Measurements from ENCODE around the gene ENGASE. TPM values are rescaled to one million over a fixed set of nuclear protein-coding genes. Genes with fewer than 3 reads are reported as not detected.
"Not testable (repeated sequence)": the region's sequence is repeated elsewhere in the genome, so short reads cannot be mapped to it uniquely, and the experiment has no call there.

ENGASE gene
- total RNA-seq, 1 experiment from 2014 or later, result 34.5 TPM

DNA sequence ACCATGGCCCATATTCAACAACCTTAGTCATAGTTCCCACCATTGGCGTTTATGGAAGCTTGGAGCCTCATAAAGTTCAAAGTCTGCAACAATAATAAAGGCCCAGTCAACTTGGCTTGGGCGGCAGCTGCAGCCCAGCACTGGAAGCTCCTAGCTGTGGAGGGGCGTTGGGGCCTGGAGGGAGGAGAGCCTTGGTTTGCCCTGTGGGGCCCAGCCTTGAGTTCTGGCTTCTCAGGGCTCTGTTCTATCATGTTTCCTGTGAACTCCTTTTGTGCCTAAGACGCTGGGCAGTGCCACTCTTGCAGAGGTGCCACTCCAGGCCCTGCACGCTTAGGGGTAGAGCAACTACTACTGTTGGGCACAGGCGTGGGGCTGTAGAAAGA lies 927 bp upstream of the ENGASE start:
- no peak overlapping the region for H3K27ac Mint-ChIP-seq (ENCODE audit: low read depth, unreplicated experiment)
- CTCF ChIA-PET, result interaction anchor here (0.8 to 2.1 kb wide), 4 partner anchors 9 to 52 kb away, joined by 3 to 8 read pairs (median 4); no protein-coding TSS in a partner anchor
- BruUV-seq (replicated peaks), result no TSS peak
- H3K4me3 Mint-ChIP-seq (ENCODE audit: unreplicated experiment), result no peak overlapping the region
- H3K9me3 Mint-ChIP-seq (ENCODE audit: unreplicated experiment), result no peaks in the 10 kb centered on the region
- H3K27me3 Mint-ChIP-seq (ENCODE audit: insufficient read depth, unreplicated experiment), result no peaks in the 10 kb centered on the region
- intact Hi-C loops (cut with micrococcal nuclease), result no loop called here
- no peak for DNase-seq (ENCODE audit: unreplicated experiment)
- TF ChIP-seq CTCF (IDR thresholded peaks at IDR 0.05; ENCODE audit: unreplicated experiment), result no peak
- H3K36me3 Mint-ChIP-seq (ENCODE audit: insufficient read depth, unreplicated experiment), result peaks cover 19% of the 10 kb centered on the region
- peaks cover 11% of the 10 kb centered on the region for H3K4me1 Mint-ChIP-seq (ENCODE audit: insufficient read depth, unreplicated experiment)
- POLR2A ChIA-PET, result interaction anchor here (1.0 to 1.6 kb wide), 3 partner anchors 11 to 28 kb away, joined by 3 to 7 read pairs (median 6); no protein-coding TSS in a partner anchor

DNA sequence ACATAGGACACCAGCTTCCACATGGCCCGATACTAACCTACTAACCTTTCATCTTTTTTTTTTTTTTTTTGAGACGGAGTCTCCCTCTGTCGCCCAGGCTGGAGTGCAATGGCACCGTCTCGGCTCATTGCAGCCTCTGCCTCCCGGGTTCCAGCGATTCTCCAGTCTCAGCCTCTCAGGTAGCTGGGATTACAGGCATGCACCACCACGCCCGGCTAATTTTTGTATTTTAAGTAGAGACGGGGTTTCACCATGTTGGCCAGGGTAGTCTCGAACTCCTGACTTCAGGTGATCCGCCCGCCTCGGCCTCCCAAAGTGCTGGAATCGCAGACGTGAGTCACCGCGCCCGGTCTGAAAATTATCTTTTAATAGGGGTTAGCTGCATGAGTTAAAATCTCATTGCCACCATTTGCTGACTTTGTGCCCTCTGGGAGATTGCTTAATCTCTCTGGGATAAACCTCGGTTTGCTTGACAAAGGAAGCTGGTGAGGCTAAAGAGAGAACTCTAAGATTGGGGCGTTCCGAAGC lies 439 bp upstream of the ENGASE start:
- peak overlapping the region; percentile 67 for H3K27ac Mint-ChIP-seq (ENCODE audit: low read depth, unreplicated experiment)
- H3K36me3 Mint-ChIP-seq (ENCODE audit: insufficient read depth, unreplicated experiment), result peaks cover 20% of the 10 kb centered on the region
- H3K27me3 Mint-ChIP-seq (ENCODE audit: insufficient read depth, unreplicated experiment); intact Hi-C loops (cut with micrococcal nuclease); H3K9me3 Mint-ChIP-seq (ENCODE audit: unreplicated experiment); DNase-seq (ENCODE audit: unreplicated experiment); BruUV-seq (replicated peaks): not testable (repeated sequence)
- POLR2A ChIA-PET, result interaction anchor here (0.7 to 1.6 kb wide), 8 partner anchors 11 to 154 kb away, joined by 3 to 7 read pairs (median 6); no protein-coding TSS in a partner anchor
- H3K4me3 Mint-ChIP-seq (ENCODE audit: unreplicated experiment), result peak overlapping the region; percentile 92
- H3K4me1 Mint-ChIP-seq (ENCODE audit: insufficient read depth, unreplicated experiment), result peaks cover 11% of the 10 kb centered on the region
- CTCF ChIA-PET, result interaction anchor here (0.7 to 2.1 kb wide), 5 partner anchors 9 to 326 kb away, joined by 3 to 8 read pairs (median 3); no protein-coding TSS in a partner anchor

GRCh38 chr17:79075446-79075750 lies 774 bp downstream of the ENGASE start:
- ChIA-PET POLR2A (no interaction called here), CTCF (interaction anchor here (0.7 to 2.1 kb wide), 3 partner anchors 30 to 316 kb away, joined by 3 to 8 read pairs (median 3); no protein-coding TSS in a partner anchor)
- peaks cover 31% of the 10 kb centered on the region for H3K36me3 Mint-ChIP-seq (ENCODE audit: insufficient read depth, unreplicated experiment)
- no peaks in the 10 kb centered on the region for H3K9me3 Mint-ChIP-seq (ENCODE audit: unreplicated experiment)
- intact Hi-C loops (cut with micrococcal nuclease), result no loop called here
- peak overlapping the region; percentile 92 for H3K4me3 Mint-ChIP-seq (ENCODE audit: unreplicated experiment)
- no peak for TF ChIP-seq CTCF (IDR thresholded peaks at IDR 0.05; ENCODE audit: unreplicated experiment)
- no peak for DNase-seq (ENCODE audit: unreplicated experiment)
- no peak overlapping the region for H3K27ac Mint-ChIP-seq (ENCODE audit: low read depth, unreplicated experiment)
- BruUV-seq (replicated peaks), result TSS peak; percentile 52
- H3K27me3 Mint-ChIP-seq (ENCODE audit: insufficient read depth, unreplicated experiment), result no peaks in the 10 kb centered on the region
- peaks cover 11% of the 10 kb centered on the region for H3K4me1 Mint-ChIP-seq (ENCODE audit: insufficient read depth, unreplicated experiment)

DNA sequence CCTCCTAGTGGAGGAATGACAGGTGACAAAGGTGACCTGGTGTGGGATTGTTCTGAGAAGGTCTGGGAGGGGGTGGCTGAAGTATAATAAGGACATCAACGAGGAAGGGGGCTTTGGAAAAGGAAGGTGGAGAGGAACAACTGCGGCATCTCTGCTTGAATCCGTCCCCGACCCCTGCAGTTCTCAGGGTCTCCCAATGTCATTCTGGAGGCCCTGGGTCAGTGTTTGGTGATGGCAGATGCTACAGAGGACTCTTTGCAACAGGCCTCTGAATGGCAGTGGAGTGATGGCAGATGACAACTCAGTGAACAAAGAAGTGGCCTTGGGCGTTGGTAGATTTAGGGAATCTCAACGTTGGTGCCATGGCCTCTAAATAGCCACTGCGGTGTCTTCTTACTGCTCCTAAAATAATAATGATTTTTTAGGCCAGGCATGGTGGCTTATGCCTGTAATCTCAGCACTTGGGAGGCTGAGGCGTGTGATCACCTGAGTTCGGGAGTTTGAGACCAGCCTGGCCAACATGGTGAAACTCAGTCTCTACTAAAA lies 1.3 kb downstream of the ENGASE start:
- ChIA-PET POLR2A (no interaction called here), CTCF (interaction anchor here (0.7 to 1.5 kb wide), 5 partner anchors 12 to 318 kb away, joined by 3 to 11 read pairs (median 3); no protein-coding TSS in a partner anchor)
- peaks cover 11% of the 10 kb centered on the region for H3K4me1 Mint-ChIP-seq (ENCODE audit: insufficient read depth, unreplicated experiment)
- peak overlapping the region; percentile 92 for H3K4me3 Mint-ChIP-seq (ENCODE audit: unreplicated experiment)
- TF ChIP-seq CTCF (IDR thresholded peaks at IDR 0.05; ENCODE audit: unreplicated experiment), result no peak
- H3K36me3 Mint-ChIP-seq (ENCODE audit: insufficient read depth, unreplicated experiment), result peaks cover 37% of the 10 kb centered on the region
- no TSS peak for BruUV-seq (replicated peaks)
- no peak for DNase-seq (ENCODE audit: unreplicated experiment)
- no peak overlapping the region for H3K27ac Mint-ChIP-seq (ENCODE audit: low read depth, unreplicated experiment)
- intact Hi-C loops (cut with micrococcal nuclease), result no loop called here
- no peaks in the 10 kb centered on the region for H3K9me3 Mint-ChIP-seq (ENCODE audit: unreplicated experiment)
- H3K27me3 Mint-ChIP-seq (ENCODE audit: insufficient read depth, unreplicated experiment), result no peaks in the 10 kb centered on the region

All from MCF 10A (cell line).